Effector CD4-positive, alpha-beta T cell (primary cell): ENCODE measurements around the gene ALOX5AP.

ENCODE experiments used
- DNase-seq: peaks from one replicate; pipeline ENCODE4 v3.0.0-alpha.2; 2020

The ALOX5AP gene

DNA sequence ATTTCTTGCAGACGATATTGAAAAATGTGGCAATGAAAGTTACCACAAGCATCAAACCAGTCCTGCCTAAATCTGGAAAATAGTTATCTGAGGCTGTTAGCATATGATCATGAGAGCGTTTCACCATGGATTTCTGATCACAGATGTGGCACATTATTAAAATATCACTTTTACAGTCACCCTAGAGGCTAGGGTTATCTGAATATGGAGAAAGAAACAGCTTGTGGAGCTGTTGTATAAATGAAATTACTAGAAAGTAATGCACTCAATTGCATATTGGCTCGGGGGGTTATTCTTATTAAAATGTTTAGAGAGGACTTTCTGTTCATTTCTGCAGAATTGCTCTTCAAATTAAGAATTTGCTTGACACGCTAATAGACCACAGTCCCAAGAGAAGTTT lies 35.6 kb downstream of the ALOX5AP start:
- no peak for DNase-seq

- no peak for DNase-seq
These were observed 38.2 kb downstream of the ALOX5AP start for GRCh38 chr13:30773561-30773960.

- no peak for DNase-seq
These were observed 38.9 kb downstream of the ALOX5AP start for GRCh38 chr13:30774214-30774730.

GRCh38 chr13:30776661-30777060 lies 41.3 kb downstream of the ALOX5AP start:
- no peak for DNase-seq

DNA sequence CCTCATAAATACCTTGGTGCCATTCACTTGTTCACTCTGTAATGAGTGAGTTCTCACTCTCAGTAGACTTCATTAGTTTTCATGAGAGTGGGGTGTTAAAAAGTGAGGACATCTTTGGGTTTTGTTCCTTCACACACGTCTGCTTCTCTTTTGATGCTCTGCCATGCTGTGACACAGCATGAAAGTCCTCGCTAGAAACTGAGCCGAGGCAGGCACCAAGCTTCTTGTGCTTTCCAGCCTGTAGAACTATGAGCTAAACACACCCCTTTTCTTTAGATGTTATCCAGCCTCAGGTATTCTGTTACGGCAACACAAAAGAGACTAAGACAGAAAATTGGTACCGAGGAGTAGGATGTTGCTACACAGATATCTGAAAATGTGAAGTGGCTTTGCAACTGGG lies 43.7 kb downstream of the ALOX5AP start:
- DNase-seq: no peak

GRCh38 chr13:30779608-30780007 lies 44.3 kb downstream of the ALOX5AP start:
- no peak for DNase-seq

GRCh38 chr13:30780338-30780981 lies 45.1 kb downstream of the ALOX5AP start:
- no peak for DNase-seq

DNA sequence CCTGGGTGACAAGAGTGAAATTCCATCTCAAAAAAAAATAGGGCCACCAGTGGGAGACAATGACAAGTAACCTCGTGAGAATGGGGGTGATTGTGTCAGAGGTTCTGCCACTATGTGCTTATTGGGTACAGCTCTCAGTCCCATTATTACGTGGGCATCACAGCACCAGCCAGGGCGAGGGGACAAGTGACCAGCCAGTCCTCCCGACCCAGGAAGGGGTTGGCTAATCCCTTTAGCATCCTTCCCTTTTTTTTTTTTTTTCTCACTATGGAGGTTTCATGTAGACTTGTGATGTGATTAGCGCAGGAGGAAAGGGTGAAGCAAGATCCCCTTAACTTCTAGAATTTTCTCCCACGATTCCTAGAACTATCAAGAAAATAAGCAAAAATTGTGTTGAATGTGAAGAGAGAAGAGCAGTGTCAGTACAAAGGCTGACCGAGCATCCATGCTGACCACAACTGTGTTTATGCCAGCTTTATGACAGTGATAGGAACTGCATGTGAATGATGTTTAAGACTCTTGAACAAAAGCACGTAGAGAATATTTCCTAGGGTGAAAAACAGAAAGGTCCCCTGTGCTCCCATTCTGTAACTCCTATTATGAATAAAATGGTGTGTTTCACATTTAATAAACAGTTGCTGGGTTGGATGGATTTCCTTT lies 50.0 kb downstream of the ALOX5AP start:
- DNase-seq: no peak

DNA sequence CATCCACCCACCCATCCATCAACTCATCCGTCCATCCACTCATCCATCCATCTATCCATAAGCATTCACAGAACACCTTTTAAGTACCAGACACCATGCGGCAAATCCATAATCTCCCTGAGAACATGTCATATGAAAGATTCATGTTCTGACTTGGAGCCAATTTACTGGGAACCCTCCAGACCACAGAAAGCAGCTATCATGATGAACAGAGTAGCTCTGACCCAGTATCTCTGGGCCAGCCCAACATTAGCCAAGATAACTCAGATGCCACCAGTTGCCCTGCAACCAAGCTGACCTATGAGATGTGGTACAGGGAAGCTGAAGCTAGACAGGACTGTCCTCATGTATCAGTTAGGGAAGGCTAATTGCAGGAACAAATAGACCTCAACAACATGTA lies 51.3 kb downstream of the ALOX5AP start:
- no peak for DNase-seq

DNA sequence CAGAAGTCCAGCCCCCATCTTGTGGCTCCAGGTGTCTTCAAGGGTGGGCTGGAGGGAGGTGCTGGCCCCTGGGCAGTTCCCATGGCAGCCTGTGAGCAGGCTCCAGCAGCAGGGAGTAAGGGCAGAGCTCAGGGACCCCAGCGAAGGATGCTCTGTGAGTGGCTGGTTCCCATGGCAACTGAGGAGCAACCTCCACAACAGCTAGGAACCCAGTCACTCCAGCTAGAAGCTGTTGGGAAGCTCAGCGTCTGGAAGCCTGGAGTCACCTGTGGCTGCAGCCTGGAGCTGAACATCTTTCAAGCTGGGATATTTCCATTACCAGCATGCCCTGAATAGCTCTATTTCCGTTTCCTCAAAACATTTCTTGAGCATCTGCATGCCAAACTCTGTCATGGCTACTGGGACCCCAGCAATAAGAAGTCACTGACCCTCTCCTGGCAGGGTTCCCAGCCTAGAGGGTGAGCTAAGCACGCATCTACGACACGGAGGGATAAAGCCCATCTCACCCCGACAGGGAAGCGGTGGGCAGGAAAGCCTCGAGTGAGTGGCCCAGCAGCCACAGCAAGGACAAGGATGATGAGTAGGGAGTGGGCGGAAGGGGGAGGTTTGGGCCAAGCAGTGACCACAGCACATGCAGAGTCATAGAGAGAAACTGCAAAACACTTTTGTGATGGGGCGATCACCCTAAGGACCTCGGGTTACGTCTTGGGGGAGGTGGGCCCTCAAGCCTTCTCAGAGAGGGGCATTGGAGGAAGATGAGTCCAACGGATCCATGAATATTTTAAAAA lies 52.6 kb downstream of the ALOX5AP start:
- no peak for DNase-seq

GRCh38 chr13:30789166-30789862 lies 54.0 kb downstream of the ALOX5AP start:
- no peak for DNase-seq

GRCh38 chr13:30790592-30790991 lies 55.2 kb downstream of the ALOX5AP start:
- DNase-seq: no peak

GRCh38 chr13:30791354-30792001 lies 56.1 kb downstream of the ALOX5AP start:
- DNase-seq: no peak

- DNase-seq: no peak
These were observed 57.1 kb downstream of the ALOX5AP start for GRCh38 chr13:30792285-30793000.

- DNase-seq: no peak
These were observed 60.8 kb downstream of the ALOX5AP start for GRCh38 chr13:30796132-30796572.

GRCh38 chr13:30796631-30797601 lies 61.6 kb downstream of the ALOX5AP start:
- no peak for DNase-seq

GRCh38 chr13:30797847-30798535 lies 62.6 kb downstream of the ALOX5AP start:
- no peak for DNase-seq

GRCh38 chr13:30798776-30799355 lies 63.5 kb downstream of the ALOX5AP start:
- DNase-seq: no peak

GRCh38 chr13:30799356-30799824 lies 64.0 kb downstream of the ALOX5AP start:
- DNase-seq: no peak
